Prostate gland (tissue), 2 donors: ENCODE data around the gene ZCCHC24.

ENCODE experiments used
- POLR2A ChIP-seq: fragments of 450-650 bp; IDR thresholded peaks from one replicate; pipeline ENCODE4 v1.6.1; 2016; ENCODE audit warnings: antibody characterized with exemption, mild to moderate bottlenecking
- TF ChIP-seq, protein P1 (sequence below), 4 experiments: fragments of 200-600 bp in 2 of 4; fragments of 450-650 bp in 2 of 4; sonication (generic) in 2 of 4; IDR thresholded peaks; 1 replicate in 3 of 4; 2 replicates in 1 of 4; pipeline ENCODE4 v1.5.1; 2016 to 2019; ENCODE audit warnings: antibody characterized with exemption in 4 of 4, mild to moderate bottlenecking in 2 of 4, moderate library complexity in 2 of 4

DNA sequence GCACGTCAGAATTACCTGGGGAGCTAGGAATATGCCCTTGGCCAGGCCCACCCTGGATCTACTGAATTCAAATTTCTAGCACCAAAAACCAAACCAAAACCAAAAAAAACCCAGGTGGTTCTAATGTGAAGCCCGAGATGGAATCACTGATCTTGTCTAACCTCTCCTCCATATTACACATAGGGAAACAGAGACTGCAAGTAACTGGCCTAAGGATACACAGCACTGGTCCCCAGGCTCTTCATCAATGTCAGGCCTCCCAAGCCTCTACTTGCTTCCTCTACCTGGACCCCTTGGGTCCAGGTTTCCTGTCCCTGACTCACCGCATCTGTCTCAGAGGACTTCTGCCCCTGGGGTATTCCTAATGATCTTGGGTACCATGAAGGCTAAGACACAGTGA is 30.7 kb downstream of the ZCCHC24 start:
- TF ChIP-seq, protein P1, sequence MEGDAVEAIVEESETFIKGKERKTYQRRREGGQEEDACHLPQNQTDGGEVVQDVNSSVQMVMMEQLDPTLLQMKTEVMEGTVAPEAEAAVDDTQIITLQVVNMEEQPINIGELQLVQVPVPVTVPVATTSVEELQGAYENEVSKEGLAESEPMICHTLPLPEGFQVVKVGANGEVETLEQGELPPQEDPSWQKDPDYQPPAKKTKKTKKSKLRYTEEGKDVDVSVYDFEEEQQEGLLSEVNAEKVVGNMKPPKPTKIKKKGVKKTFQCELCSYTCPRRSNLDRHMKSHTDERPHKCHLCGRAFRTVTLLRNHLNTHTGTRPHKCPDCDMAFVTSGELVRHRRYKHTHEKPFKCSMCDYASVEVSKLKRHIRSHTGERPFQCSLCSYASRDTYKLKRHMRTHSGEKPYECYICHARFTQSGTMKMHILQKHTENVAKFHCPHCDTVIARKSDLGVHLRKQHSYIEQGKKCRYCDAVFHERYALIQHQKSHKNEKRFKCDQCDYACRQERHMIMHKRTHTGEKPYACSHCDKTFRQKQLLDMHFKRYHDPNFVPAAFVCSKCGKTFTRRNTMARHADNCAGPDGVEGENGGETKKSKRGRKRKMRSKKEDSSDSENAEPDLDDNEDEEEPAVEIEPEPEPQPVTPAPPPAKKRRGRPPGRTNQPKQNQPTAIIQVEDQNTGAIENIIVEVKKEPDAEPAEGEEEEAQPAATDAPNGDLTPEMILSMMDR (IDR thresholded peaks at IDR 0.05), result no peak
- TF ChIP-seq POLR2A, result no peak
